ENCODE results near the gene RRP15. TPM values are rescaled to one million over a fixed set of nuclear protein-coding genes. Genes with fewer than 3 reads are reported as not detected.

RRP15 gene
- total and polyA plus RNA-seq, 2 of the 8 experiments (the other 6 are each of a cell fraction or from before 2014, with no cell fraction given) = 3.7 to 52.8 TPM

- TF ChIP-seq RNF2 (IDR thresholded peaks at IDR 0.05; ENCODE audit: borderline replicate concordance, low read depth, low read length, missing control alignments, poor library complexity, severe bottlenecking) = no peak
These were observed 19.4 kb downstream of the RRP15 start (continued) for GRCh38 chr1:218304281-218305039.

Data from H1 (cell line).